ENCODE results near the gene DUSP28. TPM values are rescaled to one million over a fixed set of nuclear protein-coding genes. Genes with fewer than 3 reads are reported as not detected.

DUSP28 gene
- total RNA-seq, 1 experiment from 2014 or later, result 4.9 TPM

DNA sequence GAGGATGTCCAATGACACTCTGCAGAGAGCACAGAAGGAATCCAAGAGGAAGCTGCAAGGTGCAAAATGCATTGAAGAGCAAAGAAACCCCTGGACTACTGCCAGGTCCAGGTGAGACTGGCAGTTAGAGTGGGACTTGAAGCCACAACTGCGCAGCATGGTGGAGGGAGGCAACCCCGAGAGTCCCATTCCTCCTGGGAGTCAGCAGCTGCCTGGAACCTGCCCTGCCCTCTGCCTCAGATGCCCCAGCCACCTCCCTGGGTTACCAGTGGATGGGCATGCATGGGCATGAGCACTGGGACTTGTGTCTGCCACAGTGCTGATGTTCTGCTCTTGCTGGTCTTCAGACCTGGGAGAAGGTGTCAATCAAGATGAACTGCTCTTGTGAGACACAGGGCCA is 45.5 kb upstream of the DUSP28 start:
- no peaks in the 10 kb centered on the region for H3K36me3 ChIP-seq (ENCODE audit: insufficient read depth, low read length, poor library complexity, severe bottlenecking)
- no peak overlapping the region for H3K27ac ChIP-seq (ENCODE audit: low read depth, low read length, poor library complexity, severe bottlenecking)
- POLR2A ChIA-PET (ENCODE audit: low non-redundant PET), result no interaction called here
- CTCF ChIA-PET, result interaction anchor here (0.8 kb wide), 1 partner anchor 186 kb away, joined by 3 read pairs; no protein-coding TSS in a partner anchor
- H3K4me3 ChIP-seq (ENCODE audit: low read depth, low read length, poor library complexity, severe bottlenecking), result no peak overlapping the region
- H3K4me1 ChIP-seq (ENCODE audit: insufficient read depth, low read length, poor library complexity, severe bottlenecking), result no peaks in the 10 kb centered on the region
- no peak for TF ChIP-seq EZH2 (IDR thresholded peaks at IDR 0.05; ENCODE audit: borderline replicate concordance, low read depth, low read length, poor library complexity, severe bottlenecking)
- no peak for TF ChIP-seq CTCF (conservative IDR thresholded peaks at IDR 0.05; ENCODE audit: low read depth, low read length)
- BruUV-seq (replicated peaks), result no TSS peak
- no peak for DNase-seq (ENCODE audit: low spot score)
- no peaks in the 10 kb centered on the region for H3K9me3 ChIP-seq (ENCODE audit: low read depth, low read length, poor library complexity, severe bottlenecking)
- intact Hi-C loops (cut with micrococcal nuclease; ENCODE audit: unreplicated experiment), result no loop called here
- no peaks in the 10 kb centered on the region for H3K27me3 ChIP-seq (replicated peaks; ENCODE audit: insufficient read depth, low read depth, low read length, poor library complexity)

GRCh38 chr2:240517342-240517741 is 42.8 kb upstream of the DUSP28 start:
- Histone ChIP-seq H3K36me3 (ENCODE audit: insufficient read depth, low read length, poor library complexity, severe bottlenecking) (no peaks in the 10 kb centered on the region), H3K4me1 (ENCODE audit: insufficient read depth, low read length, poor library complexity, severe bottlenecking) (no peaks in the 10 kb centered on the region), H3K27me3 (replicated peaks; ENCODE audit: insufficient read depth, low read depth, low read length, poor library complexity) (no peaks in the 10 kb centered on the region), H3K27ac (ENCODE audit: low read depth, low read length, poor library complexity, severe bottlenecking) (no peak overlapping the region), H3K9me3 (ENCODE audit: low read depth, low read length, poor library complexity, severe bottlenecking) (no peaks in the 10 kb centered on the region), H3K4me3 (ENCODE audit: low read depth, low read length, poor library complexity, severe bottlenecking) (no peak overlapping the region)
- no peak for TF ChIP-seq CTCF (conservative IDR thresholded peaks at IDR 0.05; ENCODE audit: low read depth, low read length)
- TF ChIP-seq EZH2 (IDR thresholded peaks at IDR 0.05; ENCODE audit: borderline replicate concordance, low read depth, low read length, poor library complexity, severe bottlenecking), result no peak
- ChIA-PET CTCF (no interaction called here), POLR2A (ENCODE audit: low non-redundant PET) (no interaction called here)
- no TSS peak for BruUV-seq (replicated peaks)
- intact Hi-C loops (cut with micrococcal nuclease; ENCODE audit: unreplicated experiment), result no loop called here
- DNase-seq (ENCODE audit: low spot score), result no peak

DNA sequence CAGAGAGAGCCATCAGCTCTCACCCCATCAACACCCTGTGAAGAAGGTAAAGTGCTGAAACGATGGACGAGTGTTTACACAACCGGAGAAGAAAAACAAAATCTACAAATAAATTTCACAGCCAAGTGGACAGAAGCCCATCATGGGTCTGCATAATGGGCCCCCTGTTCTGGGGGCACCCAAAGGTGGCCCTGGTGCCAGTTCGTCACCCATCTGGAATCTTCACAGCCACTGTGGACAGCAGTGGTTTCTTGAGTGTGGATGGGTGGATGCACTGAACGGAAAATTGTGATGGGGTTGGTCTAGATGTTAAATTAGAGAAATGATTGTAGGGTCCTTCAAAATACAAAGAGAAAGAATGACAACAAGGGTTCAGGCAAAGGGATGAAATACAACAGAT is 41.2 kb upstream of the DUSP28 start:
- peaks cover under 1% of the 10 kb centered on the region for H3K36me3 ChIP-seq (ENCODE audit: insufficient read depth, low read length, poor library complexity, severe bottlenecking)
- no peak overlapping the region for H3K4me3 ChIP-seq (ENCODE audit: low read depth, low read length, poor library complexity, severe bottlenecking)
- H3K27me3 ChIP-seq (replicated peaks; ENCODE audit: insufficient read depth, low read depth, low read length, poor library complexity), result no peaks in the 10 kb centered on the region
- no peak for DNase-seq (ENCODE audit: low spot score)
- no peaks in the 10 kb centered on the region for H3K9me3 ChIP-seq (ENCODE audit: low read depth, low read length, poor library complexity, severe bottlenecking)
- BruUV-seq (replicated peaks), result no TSS peak
- H3K27ac ChIP-seq (ENCODE audit: low read depth, low read length, poor library complexity, severe bottlenecking), result no peak overlapping the region
- no peak for TF ChIP-seq CTCF (conservative IDR thresholded peaks at IDR 0.05; ENCODE audit: low read depth, low read length)
- TF ChIP-seq EZH2 (IDR thresholded peaks at IDR 0.05; ENCODE audit: borderline replicate concordance, low read depth, low read length, poor library complexity, severe bottlenecking), result no peak
- no peaks in the 10 kb centered on the region for H3K4me1 ChIP-seq (ENCODE audit: insufficient read depth, low read length, poor library complexity, severe bottlenecking)
- POLR2A ChIA-PET (ENCODE audit: low non-redundant PET), result interaction anchor here (0.6 kb wide), 1 partner anchor 15 kb away, joined by 3 read pairs; no protein-coding TSS in a partner anchor
- CTCF ChIA-PET, result no interaction called here
- intact Hi-C loops (cut with micrococcal nuclease; ENCODE audit: unreplicated experiment), result no loop called here

Data from A673 (cell line).